Testis (tissue), 3 donors: ENCODE measurements around the gene ESPNL. TPM values are rescaled to one million over a fixed set of nuclear protein-coding genes. Genes with fewer than 3 reads are reported as not detected.

Experiments used
- DNase-seq: peaks from one replicate; pipeline ENCODE4 v3.0.0-alpha.2; 2019
- H3K27ac ChIP-seq, 2 donors: fragments of 200-600 bp; sonication (generic); one replicate each; pipeline ENCODE4 v1.5.1; 2019
- H3K27me3 ChIP-seq: fragments of 200-600 bp; sonication (generic); one replicate; pipeline ENCODE4 v1.5.1; 2019
- H3K36me3 ChIP-seq: fragments of 200-600 bp; sonication (generic); one replicate; pipeline ENCODE4 v1.5.1; 2017; ENCODE audit warnings: low read depth; ENCODE audit errors: missing control alignments
- H3K4me1 ChIP-seq: fragments of 200-600 bp; sonication (generic); one replicate; pipeline ENCODE4 v1.5.1; 2019
- H3K4me3 ChIP-seq, 2 donors: fragments of 200-600 bp; sonication (generic); one replicate each; pipeline ENCODE4 v1.5.1; 2017 to 2019
- H3K9me3 ChIP-seq: fragments of 200-600 bp; sonication (generic); one replicate; pipeline ENCODE4 v1.5.1; 2017
- POLR2A ChIP-seq: fragments of 450-650 bp; IDR thresholded peaks from one replicate; pipeline ENCODE4 v1.6.1; 2017; ENCODE audit warnings: antibody characterized with exemption, mild to moderate bottlenecking, moderate library complexity
- WGBS, 2 donors: methylation state at CpG; one replicate each; pipeline ENCODE4 v1.1.5; 2018; 5-methylcytosine and 5-hydroxymethylcytosine counted together
- intact Hi-C: fragments of 100-400 bp; cut with DNase I; formaldehyde crosslinking; loops from one replicate; pipeline ENCODE4 v1.15.1; 2023; ENCODE audit warnings: low total_unique reads
- polyA plus RNA-seq: library from polyadenylated mRNA; stranded (reverse); fragments of 350-450 nt; fragmentation: Illumina TruSeq; extraction: RNeasy Lipid Tissue Mini Kit (QIAGEN cat#74804); gene quantifications from one replicate; pipeline ENCODE4 v1.2.3, GENCODE V29; 2014; ENCODE audit warnings: low read depth, low replicate concordance; ENCODE audit not compliant: insufficient read depth
- total RNA-seq, 2 donors: library from RNA; depleted of rRNA; stranded (reverse); fragments of >200 nt; gene quantifications; one replicate each; pipeline ENCODE4 v1.2.3, GENCODE V29; 2016
- TF ChIP-seq, protein P1 (sequence below), 3 experiments: fragments of 450-650 bp in 2 of 3; fragments of 200-600 bp in 1 of 3; sonication (generic) in 1 of 3; IDR thresholded peaks; one replicate each; pipeline ENCODE4 v1.5.1; 2016 to 2019; ENCODE audit warnings: antibody characterized with exemption in 3 of 3, mild to moderate bottlenecking in 2 of 3, moderate library complexity in 1 of 3

Gene ESPNL
- total and polyA plus RNA-seq, 3 donors from 2014 or later, result 2.1 to 7.5 (median 2.8) TPM

DNA sequence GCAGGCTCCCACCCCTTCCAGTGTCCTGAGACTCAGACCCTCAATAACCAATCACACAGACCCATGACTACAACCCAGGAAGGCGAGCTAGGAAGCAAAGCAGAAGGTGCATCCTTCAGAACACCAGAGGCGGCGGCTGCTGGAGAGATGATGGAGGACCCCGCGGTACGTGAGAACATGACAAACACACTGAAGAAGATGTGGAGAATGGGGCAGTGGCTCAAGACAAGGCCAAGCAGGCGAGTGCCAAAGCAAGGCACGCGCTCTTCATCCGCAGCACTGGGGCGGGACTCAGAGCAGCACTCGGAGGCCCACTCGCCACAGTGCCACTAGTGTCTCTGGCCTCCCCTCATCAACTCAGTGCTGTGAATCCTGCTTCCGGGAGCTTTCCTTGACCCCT is 72.3 kb downstream of the ESPNL start:
- intact Hi-C loops, result no loop called here
- no peaks in the 10 kb centered on the region for H3K9me3 ChIP-seq
- H3K27me3 ChIP-seq, result no peaks in the 10 kb centered on the region
- H3K4me1 ChIP-seq, result peaks cover 6% of the 10 kb centered on the region
- H3K4me3 ChIP-seq, result no peak overlapping the region
- H3K27ac ChIP-seq, result no peak overlapping the region
- no peak for TF ChIP-seq POLR2A
- TF ChIP-seq, protein P1, sequence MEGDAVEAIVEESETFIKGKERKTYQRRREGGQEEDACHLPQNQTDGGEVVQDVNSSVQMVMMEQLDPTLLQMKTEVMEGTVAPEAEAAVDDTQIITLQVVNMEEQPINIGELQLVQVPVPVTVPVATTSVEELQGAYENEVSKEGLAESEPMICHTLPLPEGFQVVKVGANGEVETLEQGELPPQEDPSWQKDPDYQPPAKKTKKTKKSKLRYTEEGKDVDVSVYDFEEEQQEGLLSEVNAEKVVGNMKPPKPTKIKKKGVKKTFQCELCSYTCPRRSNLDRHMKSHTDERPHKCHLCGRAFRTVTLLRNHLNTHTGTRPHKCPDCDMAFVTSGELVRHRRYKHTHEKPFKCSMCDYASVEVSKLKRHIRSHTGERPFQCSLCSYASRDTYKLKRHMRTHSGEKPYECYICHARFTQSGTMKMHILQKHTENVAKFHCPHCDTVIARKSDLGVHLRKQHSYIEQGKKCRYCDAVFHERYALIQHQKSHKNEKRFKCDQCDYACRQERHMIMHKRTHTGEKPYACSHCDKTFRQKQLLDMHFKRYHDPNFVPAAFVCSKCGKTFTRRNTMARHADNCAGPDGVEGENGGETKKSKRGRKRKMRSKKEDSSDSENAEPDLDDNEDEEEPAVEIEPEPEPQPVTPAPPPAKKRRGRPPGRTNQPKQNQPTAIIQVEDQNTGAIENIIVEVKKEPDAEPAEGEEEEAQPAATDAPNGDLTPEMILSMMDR (IDR thresholded peaks at IDR 0.05), result no peak
- 92 to 96% methylated on average over 13 to 14 of the region's 14 CpGs for WGBS, 2 donors
- no peak for DNase-seq
- H3K36me3 ChIP-seq, result no peaks in the 10 kb centered on the region

DNA sequence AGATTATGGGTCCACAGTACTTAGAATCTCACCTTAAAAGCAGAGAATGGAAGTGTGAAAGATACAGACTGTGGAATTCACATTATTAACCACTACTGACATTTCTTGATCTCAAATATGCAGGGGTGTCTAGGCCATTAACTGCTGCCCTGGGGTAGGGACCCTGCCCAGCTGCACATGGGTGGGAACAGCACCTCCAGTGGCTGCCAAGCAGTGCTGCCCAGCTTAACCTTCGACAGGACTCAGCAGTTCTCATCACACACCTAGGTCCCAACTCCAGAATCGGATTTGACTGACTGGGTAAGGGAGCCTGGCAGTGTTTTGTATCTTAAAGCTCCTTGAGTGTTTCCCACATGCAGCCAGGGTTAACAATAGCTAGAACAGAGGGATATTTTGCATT is 73.6 kb downstream of the ESPNL start:
- Histone ChIP-seq H3K4me3 (no peak overlapping the region), H3K9me3 (no peaks in the 10 kb centered on the region), H3K27me3 (no peaks in the 10 kb centered on the region), H3K27ac (no peak overlapping the region), H3K36me3 (no peaks in the 10 kb centered on the region), H3K4me1 (peaks cover 6% of the 10 kb centered on the region)
- 92 to 100% methylated on average over 2 of the region's 2 CpGs for WGBS, 2 donors
- intact Hi-C loops, result no loop called here
- DNase-seq, result no peak
- TF ChIP-seq, protein P1 (IDR thresholded peaks at IDR 0.05), result no peak
- no peak for TF ChIP-seq POLR2A

DNA sequence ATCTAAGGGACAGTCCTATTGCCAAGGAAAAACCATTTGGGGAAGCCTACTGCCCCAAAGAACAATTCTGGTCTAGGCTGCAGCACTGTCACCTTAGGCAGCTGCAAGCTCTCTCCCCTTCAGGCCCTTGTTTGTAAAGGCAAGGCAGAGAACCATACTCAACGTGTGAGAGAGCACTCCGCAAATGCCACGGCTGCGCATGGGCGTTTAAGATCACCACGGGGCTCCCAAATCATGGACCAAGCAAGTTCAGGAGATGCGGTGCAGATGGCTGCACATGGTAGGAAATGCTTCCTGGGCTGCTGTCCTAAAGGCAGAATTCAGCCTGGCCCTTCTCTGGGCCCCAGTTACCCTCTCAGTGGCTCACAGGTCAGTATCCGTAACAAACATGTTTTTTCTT is 74.2 kb downstream of the ESPNL start:
- Histone ChIP-seq H3K27ac (no peak overlapping the region), H3K27me3 (no peaks in the 10 kb centered on the region), H3K9me3 (no peaks in the 10 kb centered on the region), H3K36me3 (no peaks in the 10 kb centered on the region), H3K4me3 (no peak overlapping the region), H3K4me1 (peaks cover 6% of the 10 kb centered on the region)
- intact Hi-C loops, result no loop called here
- DNase-seq, result no peak
- TF ChIP-seq, protein P1 (IDR thresholded peaks at IDR 0.05), result no peak
- no peak for TF ChIP-seq POLR2A
- 93 to 94% methylated on average over 8 of the region's 8 CpGs for WGBS, 2 donors

DNA sequence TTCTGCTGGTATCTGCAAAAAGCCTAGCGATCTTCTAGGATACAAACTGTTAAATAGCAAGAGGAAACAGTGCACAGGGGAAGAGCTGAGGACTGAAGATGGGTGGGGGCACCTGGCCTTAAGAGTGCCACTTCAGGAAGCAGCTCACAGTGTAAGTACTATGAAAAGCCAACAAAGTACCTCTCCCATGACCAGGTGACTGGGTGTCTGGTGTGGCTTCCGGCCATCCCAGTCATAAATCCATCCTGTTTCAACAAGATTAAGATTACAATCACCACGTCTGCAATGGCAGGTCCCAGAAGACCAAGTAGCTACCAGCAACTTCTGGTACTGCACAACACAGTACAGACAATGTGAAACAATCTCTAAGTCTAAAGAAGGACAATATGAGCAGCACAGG is 74.6 kb downstream of the ESPNL start:
- H3K4me3 ChIP-seq, result no peak overlapping the region
- 85 to 86% methylated on average over 3 of the region's 3 CpGs for WGBS, 2 donors
- peaks cover 5% of the 10 kb centered on the region for H3K4me1 ChIP-seq
- no peaks in the 10 kb centered on the region for H3K9me3 ChIP-seq
- H3K27me3 ChIP-seq, result no peaks in the 10 kb centered on the region
- H3K27ac ChIP-seq, result no peak overlapping the region
- no peaks in the 10 kb centered on the region for H3K36me3 ChIP-seq
- intact Hi-C loops, result no loop called here
- no peak for DNase-seq
- TF ChIP-seq, protein P1 (IDR thresholded peaks at IDR 0.05), result no peak
- TF ChIP-seq POLR2A, result no peak

DNA sequence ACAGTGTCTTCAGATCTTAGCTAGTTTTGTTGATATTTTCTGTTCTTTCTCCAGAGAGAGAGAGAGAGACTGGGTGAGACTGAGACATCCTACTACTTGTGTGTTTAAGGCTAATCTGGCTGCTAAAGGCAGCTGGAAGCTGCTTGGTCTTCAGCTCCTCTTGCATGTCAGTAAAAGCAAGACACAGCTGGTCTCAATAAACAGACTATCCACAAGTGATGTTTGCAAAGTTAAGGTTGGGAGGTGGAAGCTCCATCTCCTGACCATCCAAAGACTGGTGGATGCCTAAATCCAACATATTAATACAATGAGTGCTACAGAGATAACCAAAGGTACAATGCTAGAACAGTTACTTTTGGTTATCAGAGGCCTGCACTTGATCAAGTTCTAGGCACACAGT is 76.5 kb downstream of the ESPNL start:
- intact Hi-C loops, result no loop called here
- Histone ChIP-seq H3K4me3 (no peak overlapping the region), H3K36me3 (no peaks in the 10 kb centered on the region), H3K4me1 (no peaks in the 10 kb centered on the region), H3K27me3 (no peaks in the 10 kb centered on the region), H3K27ac (no peak overlapping the region), H3K9me3 (no peaks in the 10 kb centered on the region)
- TF ChIP-seq POLR2A, result no peak
- TF ChIP-seq, protein P1 (IDR thresholded peaks at IDR 0.05), result no peak
- no peak for DNase-seq
